ENCODE data around the gene MSH5. TPM values are rescaled to one million over a fixed set of nuclear protein-coding genes. Genes with fewer than 3 reads are reported as not detected.

MSH5 gene
- total and polyA plus RNA-seq, 9 of the 15 experiments (the other 6 are each of a cell fraction or from before 2014, with no cell fraction given) = 12.5 to 104 (median 46.6) TPM

DNA sequence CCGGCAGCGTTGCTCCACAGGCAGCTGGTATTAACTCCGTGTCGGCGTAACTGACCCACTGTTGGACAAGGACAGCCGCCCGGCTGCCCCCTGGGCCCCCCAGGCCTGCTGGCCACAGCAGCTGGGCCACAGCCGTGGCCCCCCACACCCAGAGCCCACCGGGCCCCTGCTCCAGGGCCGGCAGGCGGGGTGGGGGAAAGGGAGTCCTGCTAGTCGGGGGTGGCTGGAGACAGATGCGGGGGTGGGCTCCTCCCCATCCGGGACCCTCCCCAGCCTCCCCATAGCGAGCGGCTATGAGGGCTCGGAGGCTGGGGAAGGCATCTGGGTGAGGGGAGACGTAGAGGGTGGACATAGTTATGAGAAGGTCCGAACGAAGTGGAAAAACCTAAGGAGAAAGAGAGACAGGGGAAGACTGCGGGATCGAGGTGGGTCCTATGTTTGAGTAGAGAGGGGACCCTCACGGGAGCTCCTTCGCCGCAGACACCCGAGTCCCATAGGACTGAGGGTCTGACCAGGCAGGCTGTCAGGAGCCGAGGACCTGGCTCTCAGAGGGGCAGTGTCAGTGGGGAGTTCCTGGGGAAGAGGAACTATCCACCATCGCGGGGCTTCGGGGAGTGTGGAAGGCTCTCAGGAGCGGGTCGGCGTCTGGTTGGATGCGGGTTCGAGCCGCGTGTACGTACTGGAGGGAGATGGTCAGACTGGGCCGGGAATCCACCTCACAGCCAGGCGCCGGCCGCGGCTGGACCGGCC, 55.2 kb downstream of the MSH5 start (continued):
- TF ChIP-seq, protein P1, sequence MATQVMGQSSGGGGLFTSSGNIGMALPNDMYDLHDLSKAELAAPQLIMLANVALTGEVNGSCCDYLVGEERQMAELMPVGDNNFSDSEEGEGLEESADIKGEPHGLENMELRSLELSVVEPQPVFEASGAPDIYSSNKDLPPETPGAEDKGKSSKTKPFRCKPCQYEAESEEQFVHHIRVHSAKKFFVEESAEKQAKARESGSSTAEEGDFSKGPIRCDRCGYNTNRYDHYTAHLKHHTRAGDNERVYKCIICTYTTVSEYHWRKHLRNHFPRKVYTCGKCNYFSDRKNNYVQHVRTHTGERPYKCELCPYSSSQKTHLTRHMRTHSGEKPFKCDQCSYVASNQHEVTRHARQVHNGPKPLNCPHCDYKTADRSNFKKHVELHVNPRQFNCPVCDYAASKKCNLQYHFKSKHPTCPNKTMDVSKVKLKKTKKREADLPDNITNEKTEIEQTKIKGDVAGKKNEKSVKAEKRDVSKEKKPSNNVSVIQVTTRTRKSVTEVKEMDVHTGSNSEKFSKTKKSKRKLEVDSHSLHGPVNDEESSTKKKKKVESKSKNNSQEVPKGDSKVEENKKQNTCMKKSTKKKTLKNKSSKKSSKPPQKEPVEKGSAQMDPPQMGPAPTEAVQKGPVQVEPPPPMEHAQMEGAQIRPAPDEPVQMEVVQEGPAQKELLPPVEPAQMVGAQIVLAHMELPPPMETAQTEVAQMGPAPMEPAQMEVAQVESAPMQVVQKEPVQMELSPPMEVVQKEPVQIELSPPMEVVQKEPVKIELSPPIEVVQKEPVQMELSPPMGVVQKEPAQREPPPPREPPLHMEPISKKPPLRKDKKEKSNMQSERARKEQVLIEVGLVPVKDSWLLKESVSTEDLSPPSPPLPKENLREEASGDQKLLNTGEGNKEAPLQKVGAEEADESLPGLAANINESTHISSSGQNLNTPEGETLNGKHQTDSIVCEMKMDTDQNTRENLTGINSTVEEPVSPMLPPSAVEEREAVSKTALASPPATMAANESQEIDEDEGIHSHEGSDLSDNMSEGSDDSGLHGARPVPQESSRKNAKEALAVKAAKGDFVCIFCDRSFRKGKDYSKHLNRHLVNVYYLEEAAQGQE (IDR thresholded peaks at IDR 0.05; ENCODE audit: borderline replicate concordance) = no peak
- TF ChIP-seq, protein P1 (CRISPR knock-in tag; IDR thresholded peaks at IDR 0.05; ENCODE audit: low read depth) = 0 out of 2 replicates have a peak, but pooled peaks have one; percentile 33
- TF ChIP-seq HINFP (tag; conservative IDR thresholded peaks at IDR 0.05; ENCODE audit: low read depth) (no peak), GABPB1 (CRISPR knock-in tag; IDR thresholded peaks at IDR 0.05) (peak; percentile 22; the same call in 1 of the 2 replicates), ZNF133 (CRISPR knock-in tag; IDR thresholded peaks at IDR 0.05) (no peak), POLR2AphosphoS5 (IDR thresholded peaks at IDR 0.05; ENCODE audit: control insufficient read depth, insufficient read depth, low read depth, low read length) (peak; percentile 53; the same call in 1 of the 2 replicates), MYC (IDR thresholded peaks at IDR 0.05; ENCODE audit: low read depth, low read length) (0 out of 2 replicates have a peak, but pooled peaks have one; percentile 11), MYC (CRISPR knock-in tag; IDR thresholded peaks at IDR 0.05; ENCODE audit: borderline replicate concordance, low read depth) (peak; percentile 96; the same call in 1 of the 2 replicates), SMARCB1 (IDR thresholded peaks at IDR 0.05; ENCODE audit: insufficient read length, low read depth) (no peak), MTA2 (IDR thresholded peaks at IDR 0.05; ENCODE audit: low read depth) (no peak), ZNF57 (CRISPR knock-in tag; IDR thresholded peaks at IDR 0.05) (0 out of 2 replicates have a peak, but pooled peaks have one; percentile 12), WHSC1 (IDR thresholded peaks at IDR 0.05; ENCODE audit: low read length) (no peak), STAT5B (CRISPR knock-in tag; IDR thresholded peaks at IDR 0.05) (no peak), NCOR1 (IDR thresholded peaks at IDR 0.05) (no peak), ZNF551 (CRISPR knock-in tag; IDR thresholded peaks at IDR 0.05) (no peak), CC2D1A (IDR thresholded peaks at IDR 0.05) (peak; percentile 17; the same call in 1 of the 2 replicates), ZNF695 (CRISPR knock-in tag; IDR thresholded peaks at IDR 0.05) (no peak)
- TF ChIP-seq, protein P2, sequence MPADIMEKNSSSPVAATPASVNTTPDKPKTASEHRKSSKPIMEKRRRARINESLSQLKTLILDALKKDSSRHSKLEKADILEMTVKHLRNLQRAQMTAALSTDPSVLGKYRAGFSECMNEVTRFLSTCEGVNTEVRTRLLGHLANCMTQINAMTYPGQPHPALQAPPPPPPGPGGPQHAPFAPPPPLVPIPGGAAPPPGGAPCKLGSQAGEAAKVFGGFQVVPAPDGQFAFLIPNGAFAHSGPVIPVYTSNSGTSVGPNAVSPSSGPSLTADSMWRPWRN (IDR thresholded peaks at IDR 0.05; ENCODE audit: low read depth) = no peak
- TF ChIP-seq, protein P3, sequence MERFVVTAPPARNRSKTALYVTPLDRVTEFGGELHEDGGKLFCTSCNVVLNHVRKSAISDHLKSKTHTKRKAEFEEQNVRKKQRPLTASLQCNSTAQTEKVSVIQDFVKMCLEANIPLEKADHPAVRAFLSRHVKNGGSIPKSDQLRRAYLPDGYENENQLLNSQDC (CRISPR knock-in tag; IDR thresholded peaks at IDR 0.05) = no peak
